GOT3 (cell line): Measurements from ENCODE around the gene PTER.

ENCODE experiments used
- DNase-seq: peaks from one replicate; lab custom pipeline; 2025; ENCODE audit warnings: mixed read lengths; lab: John Stamatoyannopoulos, UW

The PTER gene, protein sequence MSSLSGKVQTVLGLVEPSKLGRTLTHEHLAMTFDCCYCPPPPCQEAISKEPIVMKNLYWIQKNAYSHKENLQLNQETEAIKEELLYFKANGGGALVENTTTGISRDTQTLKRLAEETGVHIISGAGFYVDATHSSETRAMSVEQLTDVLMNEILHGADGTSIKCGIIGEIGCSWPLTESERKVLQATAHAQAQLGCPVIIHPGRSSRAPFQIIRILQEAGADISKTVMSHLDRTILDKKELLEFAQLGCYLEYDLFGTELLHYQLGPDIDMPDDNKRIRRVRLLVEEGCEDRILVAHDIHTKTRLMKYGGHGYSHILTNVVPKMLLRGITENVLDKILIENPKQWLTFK

DNA sequence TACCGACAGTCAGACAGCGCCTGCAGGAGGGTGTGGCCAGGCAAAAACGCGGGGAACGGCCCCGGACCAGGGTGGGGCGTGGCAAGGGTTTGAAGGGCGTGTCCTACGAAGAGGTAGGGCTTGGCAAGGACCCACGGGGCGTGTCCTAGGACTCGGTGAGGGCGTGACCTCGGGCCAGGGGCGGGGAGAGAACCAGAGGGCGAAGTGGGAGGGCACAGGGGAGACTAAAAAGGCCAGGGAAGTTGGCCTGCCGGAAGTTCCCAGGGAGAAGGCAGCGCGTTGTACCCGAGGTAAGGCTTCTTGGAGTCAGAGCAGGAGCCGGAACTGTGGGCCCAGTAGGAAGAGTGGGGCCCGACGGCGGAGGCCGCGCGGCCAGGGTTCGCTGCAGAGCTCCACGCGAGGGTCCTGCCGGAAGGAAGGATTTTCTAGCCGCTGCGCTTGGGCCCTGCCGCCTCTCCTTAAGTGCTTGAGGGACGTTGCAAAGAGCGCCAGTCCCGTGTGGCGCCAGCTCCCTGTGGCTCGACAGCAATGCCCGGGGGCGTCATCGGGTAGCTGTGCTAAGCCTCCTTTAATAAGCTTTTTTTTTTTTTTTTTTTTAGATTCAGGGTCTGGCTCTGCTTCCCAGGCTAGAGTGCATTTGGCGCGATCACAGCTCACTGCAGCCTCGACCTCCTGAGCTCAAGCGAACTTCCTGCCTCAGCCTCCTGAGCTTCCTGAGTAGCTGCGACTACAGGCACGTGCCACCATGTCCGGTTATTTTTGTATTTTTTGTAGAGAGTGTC lies at the start of gene PTER:
PTER (plus strand) TSS at position 253 of the 782 bp plus-strand sequence. CDS start 47,375 bp downstream, outside the sequence.
- DNase-seq, result peak; percentile 74

DNA sequence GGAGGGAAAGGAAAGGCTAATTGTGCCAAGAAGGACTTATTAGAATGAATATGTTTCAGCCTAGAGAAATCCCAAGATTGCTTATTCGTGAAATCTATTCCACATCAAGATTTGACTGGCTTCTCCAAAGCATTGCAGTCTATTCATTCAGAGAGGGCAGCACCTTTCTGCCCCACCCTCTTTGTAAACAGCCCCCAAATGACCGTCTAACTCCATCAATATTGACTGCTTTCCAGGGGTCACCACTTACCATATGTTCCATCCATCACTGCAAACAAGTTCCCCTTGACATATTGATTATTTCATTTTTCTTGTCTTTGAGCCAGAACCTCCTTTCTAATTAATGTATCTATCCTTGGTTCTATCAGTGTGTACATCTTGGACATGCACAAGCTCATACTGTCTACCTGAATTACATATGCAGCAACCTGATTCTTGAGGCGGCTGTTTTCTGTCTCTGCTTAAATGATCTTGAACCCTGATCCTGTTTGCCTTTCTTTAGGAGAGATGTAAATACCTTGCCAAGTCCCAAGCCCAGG lies 44.2 kb upstream of the PTER start:
- no peak for DNase-seq

DNA sequence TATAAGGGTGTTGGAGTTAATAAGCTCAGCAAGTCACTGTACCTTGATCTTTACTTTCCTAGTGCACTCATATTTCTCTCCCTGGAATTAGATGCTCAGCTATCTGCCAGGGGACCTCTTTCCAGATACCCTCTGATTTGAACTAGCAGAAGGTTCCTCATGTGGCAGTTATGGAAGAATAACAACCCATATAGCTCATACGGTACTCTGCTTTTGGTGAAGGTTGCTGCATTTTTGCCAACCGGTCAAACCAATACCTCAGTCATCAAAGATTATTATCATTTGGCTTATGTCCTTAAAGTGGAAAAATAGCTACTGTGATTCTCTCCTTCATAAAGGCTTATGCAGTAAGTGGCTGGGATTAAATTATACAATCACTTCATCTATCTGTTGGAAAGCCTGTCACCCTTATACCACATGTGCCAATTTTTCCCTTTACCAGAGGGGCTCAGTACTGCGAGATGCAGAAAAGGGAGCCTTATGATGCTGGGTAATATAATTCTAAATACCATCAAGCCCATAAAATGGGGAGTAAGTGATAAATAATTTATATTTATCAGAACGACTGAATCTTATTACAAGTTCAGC lies 43.4 kb upstream of the PTER start:
- no peak for DNase-seq

DNA sequence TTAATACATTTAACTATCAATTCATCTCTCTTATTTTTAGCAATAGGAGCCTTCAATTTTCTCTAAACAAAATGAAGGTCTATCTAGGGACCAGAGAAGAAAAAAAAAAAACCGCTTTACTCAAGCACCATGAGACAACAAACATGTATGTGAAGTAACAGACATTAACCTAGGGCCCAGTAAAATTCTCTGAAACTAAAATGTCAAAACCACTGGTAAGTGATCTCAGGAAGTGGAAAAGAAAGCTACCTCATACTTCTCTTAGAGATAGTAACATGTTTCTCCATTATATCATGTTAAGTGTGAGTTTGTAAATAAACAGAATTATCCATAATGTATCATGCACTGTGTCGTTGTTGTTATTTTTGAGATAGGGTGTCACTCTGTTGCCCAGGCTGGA lies 35.4 kb upstream of the PTER start:
- no peak for DNase-seq

DNA sequence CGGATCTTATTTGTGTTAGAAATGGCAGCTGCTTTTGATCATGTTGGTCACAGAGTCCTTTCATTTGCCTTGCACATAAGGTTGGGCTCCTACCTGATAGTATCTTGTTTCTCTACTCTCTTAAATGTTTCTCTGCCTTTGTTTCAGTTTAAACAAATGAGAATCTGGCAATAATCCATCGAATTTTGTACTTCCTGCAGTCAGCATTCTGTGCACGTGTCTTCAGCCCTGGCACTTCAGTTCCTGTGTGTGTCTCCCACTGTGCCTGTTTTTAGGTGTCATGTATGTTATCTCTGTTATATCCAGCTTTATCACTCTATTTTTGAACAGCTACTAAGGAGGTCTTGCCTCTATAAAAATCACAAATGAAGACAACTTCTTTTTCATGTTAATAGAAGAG lies 28.4 kb upstream of the PTER start:
- DNase-seq, result no peak

DNA sequence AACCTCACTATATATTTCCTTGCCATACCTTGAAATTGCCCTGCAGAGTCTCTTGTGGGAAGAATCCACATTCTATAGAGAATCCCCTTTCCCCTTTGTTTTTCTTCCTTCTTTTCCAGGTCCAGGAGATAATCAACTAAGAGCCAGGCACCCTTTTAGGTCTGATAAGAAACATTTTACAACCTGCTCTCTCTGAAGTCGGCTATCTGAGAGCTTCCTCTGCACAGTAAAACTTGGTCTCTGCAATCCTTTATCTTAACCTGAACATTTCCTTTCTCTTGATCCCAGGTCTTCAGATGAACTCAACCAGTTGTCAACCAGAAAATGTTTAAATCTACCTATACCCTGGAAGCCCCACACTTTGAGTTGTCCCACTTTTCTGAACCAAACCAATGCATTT lies 19.5 kb upstream of the PTER start:
- no peak for DNase-seq

DNA sequence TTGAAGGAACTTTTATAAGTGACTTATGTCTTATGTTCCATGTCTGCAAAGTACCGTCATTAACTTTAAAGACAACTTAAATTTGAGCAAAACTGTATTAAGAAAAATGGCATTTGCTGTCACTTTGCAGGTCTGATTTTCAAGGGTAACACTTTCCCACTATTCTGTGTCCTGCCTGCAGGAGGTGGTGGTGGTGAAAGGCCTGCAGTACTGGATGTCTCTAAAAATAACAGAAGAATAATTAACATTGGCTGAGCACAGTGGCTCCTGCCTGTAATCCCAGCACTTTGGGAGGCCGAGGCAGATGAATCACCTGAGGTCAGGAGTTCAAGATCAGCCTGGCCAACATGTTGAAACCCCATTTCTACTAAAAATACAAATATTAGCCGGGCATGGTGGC lies 13.2 kb upstream of the PTER start:
- no peak for DNase-seq

DNA sequence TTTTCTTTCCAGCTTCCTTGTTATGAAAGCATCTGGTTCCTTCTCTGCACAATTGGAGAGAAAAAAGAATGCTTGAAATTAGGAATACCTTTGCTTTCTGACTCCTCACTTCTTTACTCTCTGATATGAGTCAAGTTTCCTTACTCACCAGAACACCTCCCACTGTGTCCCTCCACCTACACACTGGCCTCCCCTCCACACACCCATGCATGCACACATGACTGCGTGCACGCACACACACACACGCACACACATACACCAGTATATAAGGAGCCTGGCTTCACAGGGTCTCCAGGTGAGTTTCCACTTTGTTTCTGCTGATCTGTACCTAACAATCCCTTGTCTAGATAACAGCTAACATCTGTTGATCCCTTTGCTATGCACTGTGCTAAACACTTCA lies 11.4 kb upstream of the PTER start:
- no peak for DNase-seq

DNA sequence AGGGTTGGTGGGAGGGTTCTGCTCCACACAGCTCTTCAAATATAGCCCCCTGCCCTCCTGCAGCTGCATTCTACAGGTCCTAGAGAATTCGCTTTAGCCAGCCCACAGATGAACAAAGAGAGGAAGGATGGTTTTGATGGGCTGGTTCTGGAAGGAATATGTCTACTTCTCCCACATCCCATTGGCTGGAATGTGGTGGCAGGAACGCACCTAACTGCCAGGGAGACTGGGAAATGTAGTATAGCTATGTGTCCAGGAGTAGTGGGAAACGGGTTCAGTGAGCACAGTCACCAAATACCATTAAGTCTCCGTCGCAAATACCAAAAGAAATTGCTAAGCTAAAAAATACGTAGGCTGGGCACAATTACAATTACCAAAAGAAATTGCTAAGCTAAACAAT lies 7.3 kb upstream of the PTER start:
- no peak for DNase-seq

DNA sequence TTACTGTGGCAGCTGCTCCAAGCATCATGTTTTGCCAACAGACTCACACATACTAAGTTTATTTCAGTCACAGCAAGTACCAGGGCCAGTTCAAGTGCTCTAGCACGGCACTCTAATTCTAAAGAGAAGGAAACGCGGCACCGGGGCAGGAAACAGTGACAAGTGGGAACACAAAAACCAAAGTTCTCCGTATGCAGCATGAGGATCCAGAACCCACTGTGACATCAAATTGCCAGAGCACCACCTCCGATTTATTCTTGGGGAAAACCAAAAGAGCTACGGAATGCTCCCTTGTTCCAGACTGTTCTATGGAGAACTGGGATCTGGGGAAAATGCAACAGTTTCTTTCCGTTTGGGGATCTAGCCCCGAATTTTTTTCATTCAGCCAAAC lies 448 bp upstream of the PTER start:
- no peak for DNase-seq

DNA sequence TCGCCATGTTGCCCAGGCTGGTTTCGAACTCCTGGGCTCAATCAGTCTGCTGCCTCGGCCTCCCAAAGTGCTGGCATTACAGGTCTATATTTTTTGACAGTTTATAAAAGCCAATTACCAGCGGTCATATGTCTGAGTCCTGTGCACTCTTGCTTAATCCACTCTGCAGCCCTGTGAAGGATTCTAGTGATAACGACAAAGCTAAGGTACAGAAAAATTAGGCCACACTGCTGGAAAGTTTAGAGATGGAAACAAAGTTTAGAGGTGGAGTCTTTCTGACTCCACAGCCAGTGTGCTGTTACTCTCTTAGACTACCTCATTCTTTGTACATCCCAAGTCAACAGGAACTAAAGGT lies 707 bp downstream of the PTER start:
- DNase-seq, result no peak

DNA sequence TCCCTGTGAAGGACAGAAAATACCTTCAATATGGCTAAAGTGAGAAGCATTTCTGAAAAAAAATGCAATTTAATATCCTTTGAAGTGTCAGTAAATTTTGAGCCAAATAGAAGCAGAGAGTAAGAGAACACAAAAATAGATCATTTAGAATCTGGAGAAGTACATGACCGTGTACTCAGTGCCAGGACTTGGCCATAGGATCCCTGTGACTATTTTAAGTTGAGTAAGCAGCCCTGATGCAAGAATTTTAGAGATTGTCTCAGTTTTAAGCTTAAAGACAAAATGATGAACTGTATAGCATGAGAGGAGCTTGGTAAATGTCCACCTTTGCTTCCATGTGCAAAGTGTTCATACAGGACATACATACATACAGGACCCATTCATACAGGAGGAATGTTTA lies 2.5 kb downstream of the PTER start:
- DNase-seq, result no peak

DNA sequence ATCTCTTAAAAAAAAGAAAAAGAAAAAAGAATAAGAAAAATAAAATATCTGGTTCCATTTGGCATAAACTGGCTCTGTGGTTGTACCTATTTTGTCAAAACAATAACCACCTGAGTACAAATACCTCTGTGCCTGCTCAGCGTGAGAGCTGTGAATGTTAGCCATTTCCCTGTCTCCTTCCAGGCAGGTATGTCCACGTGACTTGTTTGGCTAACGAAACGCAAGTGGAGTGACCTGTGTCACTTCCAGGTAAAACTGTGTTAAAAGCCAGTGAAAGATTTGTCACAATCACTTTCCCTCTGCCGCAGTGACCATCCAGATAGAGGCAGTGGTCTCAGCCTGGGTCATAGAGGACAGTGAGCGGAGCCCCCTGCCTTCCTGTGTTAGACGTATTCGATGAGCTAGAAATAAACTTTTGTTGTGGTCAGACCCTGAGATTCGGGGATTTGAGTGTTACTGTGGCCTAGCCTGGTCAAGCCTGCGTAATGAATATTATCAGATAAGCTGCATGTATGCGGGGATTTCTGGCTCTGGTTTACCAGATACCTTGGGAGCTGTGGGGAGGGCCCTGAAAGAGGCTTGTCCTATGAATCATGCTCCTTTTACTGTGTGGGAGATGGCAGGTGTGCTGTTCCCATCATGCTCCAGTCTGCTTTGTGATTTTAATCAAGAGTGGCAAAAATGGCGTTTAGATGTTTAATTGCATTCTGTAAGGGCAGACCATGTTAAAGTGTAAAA lies 3.8 kb downstream of the PTER start:
- no peak for DNase-seq

DNA sequence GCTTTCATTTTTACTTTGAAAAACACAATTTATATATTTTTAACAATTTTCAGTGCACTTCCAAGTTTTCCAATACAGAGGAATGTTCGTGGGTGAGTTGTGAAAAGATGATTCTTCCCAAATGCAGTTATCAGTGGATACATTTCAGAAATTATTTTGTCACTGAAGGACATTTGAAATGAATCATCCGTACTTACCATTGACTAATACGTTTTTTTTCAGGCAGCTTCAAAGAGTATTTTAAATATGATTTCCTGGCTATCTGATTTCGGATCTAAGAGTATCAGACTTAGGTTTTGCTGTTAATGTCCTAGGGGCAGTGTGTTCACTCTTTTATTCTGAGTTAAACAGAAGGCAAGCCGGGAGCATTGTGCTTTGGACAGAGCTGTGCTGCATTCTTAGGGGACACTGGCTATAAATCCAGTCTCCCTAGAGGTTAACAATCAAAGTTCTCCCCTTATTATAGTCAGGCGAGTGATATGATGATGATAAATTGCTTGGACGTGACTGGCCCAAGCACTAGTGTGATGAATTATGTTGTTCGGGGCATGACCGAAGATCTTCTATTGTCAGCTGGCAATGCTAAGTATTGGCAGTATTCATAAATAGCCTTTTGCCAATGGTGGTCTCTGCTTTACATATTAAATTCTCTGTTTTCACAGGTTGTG lies 4.5 kb downstream of the PTER start:
- DNase-seq, result no peak

DNA sequence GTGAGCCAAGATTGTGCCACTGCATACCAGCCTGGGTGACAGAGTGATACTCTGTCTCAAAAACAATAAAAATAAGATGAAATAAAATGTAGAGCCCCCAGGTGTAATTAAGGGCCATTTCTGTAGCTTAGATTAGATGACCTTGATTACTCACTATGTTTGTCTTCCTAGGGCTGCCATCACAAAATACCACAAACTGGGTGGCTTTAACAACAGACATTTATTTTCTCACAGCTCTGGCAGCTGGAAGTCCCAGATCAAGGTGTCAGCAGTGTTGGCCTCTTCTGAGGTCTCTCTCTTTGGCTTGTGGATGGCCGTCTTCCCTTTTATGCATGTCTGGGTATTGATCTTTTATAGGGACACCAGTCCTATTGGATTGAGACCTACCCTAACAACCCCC lies 6.1 kb downstream of the PTER start:
- no peak for DNase-seq

DNA sequence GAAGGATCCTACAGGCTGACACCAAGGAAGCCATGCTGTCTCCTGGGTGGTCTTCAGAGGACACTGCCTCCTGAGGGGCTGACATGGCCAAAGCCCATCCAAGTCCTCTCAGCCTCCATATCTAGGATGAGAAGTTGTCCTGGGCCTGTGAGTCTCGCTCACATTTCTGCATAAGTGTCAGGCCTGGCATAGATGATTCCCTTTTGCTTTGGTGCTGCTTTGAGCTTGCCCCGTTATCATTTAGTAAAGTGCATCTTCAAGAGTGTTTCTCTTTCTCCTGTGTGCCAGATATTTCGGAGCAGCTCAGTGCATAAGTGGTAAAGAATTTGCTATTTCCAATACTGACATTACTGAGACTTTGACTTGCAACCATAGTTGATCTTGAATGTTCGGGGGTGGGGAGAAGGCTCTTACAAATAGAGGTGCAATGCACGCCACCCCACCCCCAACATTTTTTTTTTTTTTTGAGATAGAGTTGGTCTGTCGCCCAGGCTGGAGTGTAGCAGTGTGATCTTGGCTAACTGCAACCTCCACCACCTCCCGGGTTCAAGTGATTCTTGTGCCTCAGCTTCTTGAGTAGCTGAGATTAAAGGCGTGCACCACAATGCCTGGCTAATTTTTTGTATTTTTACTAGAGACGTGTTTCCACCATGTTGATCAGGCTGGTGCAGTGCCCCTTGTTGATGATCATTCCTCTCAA lies 9.1 kb downstream of the PTER start:
- DNase-seq, result no peak

DNA sequence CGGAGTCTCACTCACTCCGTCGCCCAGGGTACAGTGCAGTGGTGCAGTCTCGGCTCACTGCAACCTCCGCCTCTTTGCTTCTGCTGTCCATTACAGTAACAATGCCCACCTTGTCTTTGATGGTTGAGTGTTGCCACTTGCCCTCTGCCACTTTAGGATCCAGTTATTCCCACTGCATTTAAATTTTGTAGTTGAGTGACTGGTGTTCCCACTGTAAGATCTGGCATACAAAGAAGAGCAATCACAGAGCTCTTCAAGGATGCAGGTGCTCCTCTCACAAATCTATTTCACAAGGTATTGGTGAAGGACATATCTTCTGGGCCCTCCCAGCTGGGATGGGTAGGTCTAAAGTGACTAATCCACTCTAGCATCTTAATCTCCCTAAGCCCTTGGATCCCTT lies 12.6 kb downstream of the PTER start:
- DNase-seq, result no peak

DNA sequence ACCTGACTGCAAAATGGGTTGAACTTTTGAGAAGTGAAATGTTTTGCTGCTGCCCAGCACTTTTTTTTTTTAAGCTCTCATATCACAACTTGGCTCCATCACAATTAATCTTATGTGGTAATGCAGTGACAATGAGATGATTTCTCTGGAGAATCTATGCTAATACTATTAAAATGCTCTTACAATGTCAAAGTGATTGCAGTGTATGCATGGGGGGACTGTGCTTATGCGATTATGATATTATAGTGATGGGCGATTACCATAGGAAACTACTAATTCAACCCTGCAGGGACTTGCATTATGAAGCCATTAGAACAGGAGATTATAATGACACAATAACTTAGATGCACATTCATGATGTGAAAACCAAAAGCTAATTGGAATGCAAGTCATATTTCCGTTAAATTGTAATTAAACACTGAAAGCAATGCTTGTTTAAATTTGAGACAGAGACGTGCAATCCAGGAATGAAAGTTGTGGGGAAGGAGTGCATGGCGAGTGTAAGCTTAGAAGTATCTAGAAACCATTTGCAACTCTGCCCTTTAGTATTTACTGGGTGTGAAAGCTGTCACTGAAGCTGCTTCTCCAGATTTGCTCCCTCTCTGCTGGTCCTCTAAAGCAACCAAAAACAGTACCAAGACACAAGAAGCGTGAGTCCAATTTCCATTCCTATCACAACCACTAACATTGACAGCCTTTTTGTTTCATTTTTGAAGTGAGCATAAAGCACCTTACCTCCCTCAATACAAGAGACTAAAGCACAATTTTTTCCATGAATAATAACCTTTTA lies 21.6 kb downstream of the PTER start:
- DNase-seq, result no peak

DNA sequence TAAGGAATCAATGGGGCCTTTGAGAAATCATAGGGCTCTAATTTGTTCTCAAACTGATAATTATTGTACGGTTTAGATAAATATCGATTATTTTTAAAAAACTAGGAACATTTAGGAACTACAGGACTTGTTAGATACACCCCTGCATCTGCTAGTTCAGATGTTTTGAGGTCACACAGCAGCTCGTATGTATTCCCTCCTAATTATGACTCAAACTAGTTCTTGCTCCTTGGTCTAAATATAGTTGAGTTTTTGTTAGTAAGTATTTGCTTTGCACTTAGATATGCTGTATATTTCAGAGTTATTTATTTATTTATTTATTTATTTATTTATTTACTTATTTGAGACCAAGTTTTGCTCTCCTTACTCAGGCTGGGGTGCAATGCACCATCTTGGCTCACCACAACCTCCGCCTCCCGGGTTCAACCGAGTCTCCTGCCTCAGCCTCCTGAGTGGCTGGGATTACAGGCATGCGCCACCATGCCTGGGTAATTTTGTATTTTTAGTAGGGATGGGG lies 22.7 kb downstream of the PTER start:
- DNase-seq, result no peak

DNA sequence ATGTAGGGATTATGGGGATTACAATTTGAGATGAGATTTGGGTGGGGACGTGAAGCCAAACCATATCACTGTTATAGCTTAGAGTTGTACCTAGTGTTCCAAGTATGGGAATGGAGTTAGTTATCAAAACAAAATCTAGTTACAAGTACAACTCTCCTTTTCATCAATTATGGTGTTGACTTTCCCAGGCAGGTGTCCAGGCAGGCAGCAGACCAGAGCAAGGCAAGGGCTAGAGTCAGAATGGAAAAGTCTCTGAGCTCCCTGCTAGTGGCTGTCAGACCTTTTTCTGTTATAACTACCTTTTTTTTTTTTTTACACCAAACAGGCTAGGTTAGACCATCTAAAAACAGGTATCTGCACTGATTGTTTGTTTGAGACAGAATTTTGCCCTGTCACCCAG lies 29.2 kb downstream of the PTER start:
- DNase-seq, result no peak
